ENCODE data around the gene BCL7C.
A peak's percentile ranks its signal among the peaks of the same experiment; 100 is the strongest.

BCL7C gene

DNA sequence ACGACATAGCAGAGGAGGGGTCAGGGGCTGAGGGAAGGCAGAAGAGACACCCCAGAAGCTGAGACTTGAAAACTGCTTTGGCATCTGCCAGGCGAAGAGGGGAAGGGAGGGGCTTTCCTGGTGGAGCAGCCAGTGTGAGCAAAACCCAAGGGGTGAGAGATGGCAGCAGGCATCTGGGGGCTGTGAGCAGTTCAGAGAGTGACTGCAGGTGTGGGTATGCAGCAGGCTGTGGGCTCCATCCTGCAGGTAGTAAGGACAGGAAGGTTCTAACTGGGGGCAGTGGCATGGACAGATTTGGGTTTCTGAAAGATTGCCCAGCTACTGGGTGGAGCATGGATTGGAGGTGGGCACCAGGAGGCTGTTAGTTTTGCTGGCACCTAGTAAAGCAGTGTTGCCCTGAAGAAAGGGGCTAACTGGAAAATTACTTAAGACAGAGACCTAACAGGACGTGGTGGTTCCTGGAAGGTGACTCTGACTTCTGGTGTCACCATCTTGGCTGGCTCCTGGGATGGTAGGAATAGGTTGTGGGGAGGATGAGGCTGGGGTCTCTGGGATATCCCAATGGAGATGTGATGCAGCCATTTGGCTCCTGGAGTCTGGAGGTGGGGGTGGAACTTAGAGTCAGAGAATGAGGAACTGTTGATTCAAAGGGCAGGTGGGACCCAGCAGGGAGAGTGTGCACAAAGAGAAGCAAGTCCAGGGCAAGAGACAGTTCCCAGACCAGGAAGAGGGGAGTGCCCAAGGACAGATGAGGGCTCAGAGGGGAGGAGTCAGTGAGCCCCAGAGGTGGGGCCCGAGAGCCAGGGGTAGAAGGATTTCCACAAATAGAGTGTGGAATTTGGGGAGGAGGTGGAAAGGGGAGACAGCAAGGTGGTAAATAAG, 11.2 kb downstream of the BCL7C start:
- H3K4me3 ChIP-seq (ENCODE audit: low read depth, low read length): no peak overlapping the region
- TF ChIP-seq, protein P1, sequence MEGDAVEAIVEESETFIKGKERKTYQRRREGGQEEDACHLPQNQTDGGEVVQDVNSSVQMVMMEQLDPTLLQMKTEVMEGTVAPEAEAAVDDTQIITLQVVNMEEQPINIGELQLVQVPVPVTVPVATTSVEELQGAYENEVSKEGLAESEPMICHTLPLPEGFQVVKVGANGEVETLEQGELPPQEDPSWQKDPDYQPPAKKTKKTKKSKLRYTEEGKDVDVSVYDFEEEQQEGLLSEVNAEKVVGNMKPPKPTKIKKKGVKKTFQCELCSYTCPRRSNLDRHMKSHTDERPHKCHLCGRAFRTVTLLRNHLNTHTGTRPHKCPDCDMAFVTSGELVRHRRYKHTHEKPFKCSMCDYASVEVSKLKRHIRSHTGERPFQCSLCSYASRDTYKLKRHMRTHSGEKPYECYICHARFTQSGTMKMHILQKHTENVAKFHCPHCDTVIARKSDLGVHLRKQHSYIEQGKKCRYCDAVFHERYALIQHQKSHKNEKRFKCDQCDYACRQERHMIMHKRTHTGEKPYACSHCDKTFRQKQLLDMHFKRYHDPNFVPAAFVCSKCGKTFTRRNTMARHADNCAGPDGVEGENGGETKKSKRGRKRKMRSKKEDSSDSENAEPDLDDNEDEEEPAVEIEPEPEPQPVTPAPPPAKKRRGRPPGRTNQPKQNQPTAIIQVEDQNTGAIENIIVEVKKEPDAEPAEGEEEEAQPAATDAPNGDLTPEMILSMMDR (IDR thresholded peaks at IDR 0.05; ENCODE audit: low read depth, low read length, missing control alignments): no peak
- in situ Hi-C loops (cut with HindIII; ENCODE audit: low sequenced_read_pairs): no loop called here
- DNase-seq (ENCODE audit: low read depth): no peak

DNA sequence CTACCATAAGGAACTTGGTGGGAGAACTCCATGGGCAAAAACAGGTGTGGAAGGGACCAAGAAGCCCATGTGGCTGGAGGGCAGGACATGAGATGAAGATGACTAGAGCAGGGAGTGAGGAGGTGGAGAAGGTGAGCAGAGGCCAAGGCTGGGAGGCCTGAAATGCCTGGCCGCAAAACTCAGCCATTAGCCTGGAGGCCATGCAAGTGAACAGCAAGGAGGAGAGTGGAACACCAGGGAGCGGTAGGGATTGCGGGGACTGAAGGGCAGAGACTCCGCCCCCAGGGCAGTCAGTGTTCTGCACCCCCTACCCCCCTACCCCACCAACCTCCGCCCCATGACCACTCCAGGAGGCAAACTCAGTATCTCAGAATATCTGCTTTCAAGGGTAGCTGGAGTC, 17.0 kb downstream of the BCL7C start:
- DNase-seq (ENCODE audit: low read depth): no peak
- in situ Hi-C loops (cut with HindIII; ENCODE audit: low sequenced_read_pairs): loop anchor here (10.0 kb wide), 1 partner anchor 92 kb away; the partner anchor contains the start of gene ZNF629
- TF ChIP-seq, protein P1 (IDR thresholded peaks at IDR 0.05; ENCODE audit: low read depth, low read length, missing control alignments): no peak
- peak overlapping the region; percentile 67 for H3K4me3 ChIP-seq (ENCODE audit: low read depth, low read length)

DNA sequence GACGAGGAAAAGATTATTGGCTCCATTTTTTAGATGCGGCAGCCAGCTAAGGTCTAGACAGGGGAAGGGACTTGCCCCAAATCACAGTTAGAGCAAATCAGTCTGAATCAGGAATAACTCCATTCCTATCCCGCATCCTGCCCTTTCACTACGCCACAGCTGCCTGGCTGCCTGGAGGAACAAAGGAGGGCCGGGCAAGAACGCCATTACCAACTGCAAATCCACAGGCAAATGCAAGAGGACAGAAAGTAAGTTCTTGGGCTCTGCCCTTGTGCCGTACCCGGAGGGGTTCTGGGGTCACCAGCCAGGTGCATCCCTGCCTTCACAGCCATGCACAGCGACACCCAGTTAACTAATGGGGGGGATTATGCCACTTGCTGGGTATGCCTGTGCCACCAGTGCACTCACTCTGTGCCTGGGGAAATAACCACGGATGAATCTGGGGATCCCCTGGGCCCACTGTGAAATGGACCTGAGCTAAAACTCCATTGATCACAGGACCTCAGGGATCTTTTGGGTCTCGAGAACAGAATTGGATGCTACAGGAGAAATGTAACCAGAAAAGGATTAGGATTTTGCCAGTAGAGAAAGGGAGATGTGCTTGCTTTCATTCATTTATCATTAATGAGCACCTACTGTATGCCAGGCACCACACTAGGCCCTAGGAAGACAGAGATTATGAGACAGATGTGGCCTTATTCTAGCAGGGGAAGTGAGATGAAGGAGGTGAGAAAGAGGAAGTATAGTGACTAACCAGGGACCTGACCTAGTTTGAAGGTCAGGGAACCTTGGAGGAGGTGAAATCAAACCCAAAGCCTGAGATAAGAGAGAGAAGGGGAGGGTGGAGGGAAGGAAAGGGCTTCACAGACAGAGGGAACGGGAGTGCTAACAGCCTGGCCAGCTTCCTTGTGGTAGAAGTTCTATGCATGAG, 17.7 kb downstream of the BCL7C start:
- DNase-seq (ENCODE audit: low read depth): no peak
- H3K4me3 ChIP-seq (ENCODE audit: low read depth, low read length): peak overlapping the region; percentile 67
- in situ Hi-C loops (cut with HindIII; ENCODE audit: low sequenced_read_pairs): loop anchor here (10.0 kb wide), 1 partner anchor 91 kb away; the partner anchor contains the start of gene ZNF629
- TF ChIP-seq, protein P1 (IDR thresholded peaks at IDR 0.05; ENCODE audit: low read depth, low read length, missing control alignments): no peak

DNA sequence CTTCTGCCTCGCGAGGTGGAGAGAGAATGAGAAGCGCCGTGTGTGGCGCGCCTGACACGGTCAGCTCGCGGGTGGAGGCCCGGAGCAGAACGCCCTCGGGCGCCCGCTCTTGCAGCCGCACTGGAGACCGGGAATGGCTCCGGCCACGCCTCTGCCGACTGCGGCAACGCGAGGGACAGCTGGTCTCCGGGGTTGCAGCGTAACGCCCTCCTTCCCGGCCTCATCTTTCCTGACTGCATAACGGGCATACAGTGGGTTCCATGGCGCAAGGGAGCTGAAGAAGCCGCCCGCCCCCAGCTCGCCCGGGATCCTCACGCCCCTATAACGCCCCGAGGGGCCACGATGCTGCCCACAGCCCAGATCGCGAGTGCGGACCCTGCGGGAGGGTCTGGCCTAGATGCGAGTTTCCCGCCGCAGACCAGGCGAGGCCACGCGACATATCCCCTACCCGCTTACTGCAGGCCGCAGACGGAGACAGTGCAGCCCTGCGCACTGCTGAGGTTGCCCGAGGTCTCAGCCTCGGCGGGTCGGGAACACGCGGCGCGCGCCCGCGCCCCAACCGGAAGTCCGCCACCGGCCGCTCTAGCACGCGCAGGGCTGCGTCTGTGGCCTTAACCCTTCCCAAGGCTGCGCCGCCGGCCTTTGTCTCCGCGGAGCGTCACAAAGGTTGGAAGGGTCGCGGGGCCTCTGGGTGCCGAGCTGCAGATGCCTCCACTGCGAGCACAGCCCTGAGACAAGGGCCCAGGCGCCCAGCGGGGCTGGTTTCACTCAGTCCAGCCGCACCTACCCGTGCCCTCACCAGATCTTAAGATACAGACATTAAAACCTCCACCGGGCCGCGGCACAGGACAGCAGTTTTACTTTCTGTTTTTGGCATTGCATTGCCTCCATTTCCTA, 18.8 kb downstream of the BCL7C start:
- H3K4me3 ChIP-seq (ENCODE audit: low read depth, low read length): peak overlapping the region; percentile 67
- peak; percentile 56 for DNase-seq (ENCODE audit: low read depth)
- in situ Hi-C loops (cut with HindIII; ENCODE audit: low sequenced_read_pairs): loop anchor here (10.0 kb wide), 1 partner anchor 90 kb away; the partner anchor contains the start of gene ZNF629
- TF ChIP-seq, protein P1 (IDR thresholded peaks at IDR 0.05; ENCODE audit: low read depth, low read length, missing control alignments): no peak

DNA sequence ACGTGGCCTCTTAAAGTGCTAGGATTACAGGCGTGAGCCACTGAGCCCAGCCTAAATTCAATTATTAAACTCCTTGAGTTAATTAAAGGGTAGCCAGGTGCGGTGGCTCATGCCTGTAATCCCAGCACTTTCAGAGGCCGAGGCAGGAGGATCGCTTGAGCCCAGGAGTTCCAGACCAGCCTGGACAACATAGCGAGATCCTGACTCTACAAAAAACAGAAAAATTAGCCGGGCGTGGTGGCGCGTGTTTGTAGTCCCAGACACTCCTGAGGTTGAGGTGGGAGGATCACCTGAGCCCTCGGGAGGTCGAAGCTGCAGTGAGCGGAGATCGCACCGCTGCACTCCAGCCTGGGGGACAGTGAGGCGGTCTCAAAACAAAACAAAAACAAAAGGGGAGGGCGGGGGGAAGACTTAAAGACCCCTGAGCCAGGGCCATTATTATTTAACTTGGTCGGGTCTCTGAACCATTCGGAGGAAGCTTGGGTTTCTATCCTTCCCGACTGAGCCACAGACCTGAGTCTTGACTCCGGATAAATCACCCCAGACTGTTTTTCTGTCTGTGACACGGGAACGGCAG, 19.5 kb downstream of the BCL7C start:
- H3K4me3 ChIP-seq (ENCODE audit: low read depth, low read length): peak overlapping the region; percentile 67
- no peak for DNase-seq (ENCODE audit: low read depth)
- TF ChIP-seq, protein P1 (IDR thresholded peaks at IDR 0.05; ENCODE audit: low read depth, low read length, missing control alignments): no peak
- in situ Hi-C loops (cut with HindIII; ENCODE audit: low sequenced_read_pairs): loop anchor here (10.0 kb wide), 1 partner anchor 90 kb away; the partner anchor contains the start of gene ZNF629
